OCI-LY3 (cell line): ENCODE data around the gene CACNA2D2.

Experiments used
- H2AFZ ChIP-seq: fragments of 200-600, 300-600 bp; shearing (Covaris generic); 2 replicates; pipeline ENCODE4 v1.6.0; 2014; ENCODE audit warnings: antibody characterized with exemption, low read depth, low read length
- H3K27ac ChIP-seq: fragments of 200-600, 300-600 bp; sonication (generic); 2 replicates; pipeline ENCODE4 v1.5.1; 2014; ENCODE audit warnings: mild to moderate bottlenecking, low read length, moderate library complexity, mixed read lengths
- H3K27me3 ChIP-seq: fragments of 200-600, 300-600 bp; sonication (generic); 2 replicates; pipeline ENCODE4 v1.6.1; 2014; ENCODE audit warnings: low read depth, low read length, mixed read lengths
- H3K36me3 ChIP-seq: fragments of 200-600, 300-600 bp; sonication (generic); replicated peaks from 2 replicates; pipeline ENCODE3; 2014; ENCODE audit warnings: low read depth, low read length, mixed read lengths
- H3K4me1 ChIP-seq: fragments of 300-600, 200-600 bp; sonication (generic); 2 replicates; pipeline ENCODE4 v1.6.1; 2014; ENCODE audit warnings: low read length, mixed read lengths
- H3K4me2 ChIP-seq: fragments of 200-600, 300-600 bp; sonication (generic); 2 replicates; pipeline ENCODE4 v1.6.1; 2014; ENCODE audit warnings: low read length, mixed read lengths
- H3K4me3 ChIP-seq: fragments of 300-600, 200-600 bp; sonication (generic); 2 replicates; pipeline ENCODE4 v1.5.1; 2014; ENCODE audit warnings: antibody characterized with exemption, mild to moderate bottlenecking, low read length, moderate library complexity
- H3K79me2 ChIP-seq: fragments of 300-600, 200-600 bp; shearing (Covaris generic); 2 replicates; pipeline ENCODE4 v1.6.1; 2014; ENCODE audit warnings: mild to moderate bottlenecking, low read length, mixed read lengths
- H3K9ac ChIP-seq: fragments of 300-600, 200-600 bp; shearing (Covaris generic); 2 replicates; pipeline ENCODE4 v1.6.0; 2014; ENCODE audit warnings: mild to moderate bottlenecking, low read length, moderate library complexity
- H3K9me3 ChIP-seq: fragments of 200-600, 300-600 bp; shearing (Covaris generic); 2 replicates; pipeline ENCODE4 v1.6.1; 2014; ENCODE audit warnings: low read length, mixed read lengths; ENCODE audit not compliant: insufficient read depth
- H4K20me1 ChIP-seq: fragments of 200-600, 300-600 bp; sonication (generic); 2 replicates; pipeline ENCODE4 v1.6.1; 2016; ENCODE audit warnings: low read length, mixed read lengths; ENCODE audit not compliant: insufficient read depth
- CTCF ChIP-seq: fragments of 200-600, 300-600 bp; sonication (generic); IDR thresholded peaks from 2 replicates; pipeline ENCODE4 v1.5.1; 2014; ENCODE audit warnings: antibody characterized with exemption, low read length, low read depth
- EZH2phosphoT487 ChIP-seq: fragments of 200-600 bp; shearing (Covaris generic); IDR thresholded peaks from 2 replicates; pipeline ENCODE4 v1.6.1; 2018; ENCODE audit warnings: antibody characterized with exemption, mixed run types, low read depth

Gene CACNA2D2

GRCh38 chr3:50322115-50322385 is 181.4 kb downstream of the CACNA2D2 start:
- H3K27ac ChIP-seq = 0 out of 2 replicates have a peak overlapping the region, but pooled peaks have one; percentile 74
- no peaks in the 10 kb centered on the region for H4K20me1 ChIP-seq
- peaks cover 22% of the 10 kb centered on the region for H3K36me3 ChIP-seq
- H3K4me2 ChIP-seq = peak overlapping the region; percentile 87
- H3K4me3 ChIP-seq = peak overlapping the region; percentile 84
- H3K79me2 ChIP-seq = peaks cover 27% of the 10 kb centered on the region
- H3K9me3 ChIP-seq = no peaks in the 10 kb centered on the region
- H3K27me3 ChIP-seq = no peaks in the 10 kb centered on the region
- H2AFZ ChIP-seq = no peak overlapping the region
- TF ChIP-seq CTCF (no peak), EZH2phosphoT487 (no peak)
- H3K9ac ChIP-seq = peak overlapping the region; percentile 86
- H3K4me1 ChIP-seq = peaks cover 32% of the 10 kb centered on the region

GRCh38 chr3:50321336-50322114 is 181.9 kb downstream of the CACNA2D2 start:
- Histone ChIP-seq H2AFZ (peak overlapping the region; percentile 93), H3K27ac (peak overlapping the region; percentile 74), H3K4me1 (peaks cover 31% of the 10 kb centered on the region), H3K9me3 (no peaks in the 10 kb centered on the region), H3K36me3 (peaks cover 24% of the 10 kb centered on the region), H3K27me3 (no peaks in the 10 kb centered on the region), H3K4me2 (peak overlapping the region; percentile 87), H4K20me1 (no peaks in the 10 kb centered on the region), H3K4me3 (peak overlapping the region; percentile 84), H3K9ac (peak overlapping the region; percentile 86), H3K79me2 (peaks cover 23% of the 10 kb centered on the region)
- peak; percentile 61 for TF ChIP-seq CTCF
- no peak for TF ChIP-seq EZH2phosphoT487

- Histone ChIP-seq H3K9ac (peak overlapping the region; percentile 86), H3K79me2 (peaks cover 19% of the 10 kb centered on the region), H3K9me3 (no peaks in the 10 kb centered on the region), H4K20me1 (no peaks in the 10 kb centered on the region), H3K36me3 (peaks cover 28% of the 10 kb centered on the region), H3K27me3 (no peaks in the 10 kb centered on the region), H3K4me3 (peak overlapping the region; percentile 84), H3K4me1 (peaks cover 31% of the 10 kb centered on the region), H3K4me2 (peak overlapping the region; percentile 87), H2AFZ (peak overlapping the region; percentile 93), H3K27ac (peak overlapping the region; percentile 74)
- TF ChIP-seq EZH2phosphoT487 (no peak), CTCF (no peak)
Measured at GRCh38 chr3:50320853-50321335, 182.5 kb downstream of the CACNA2D2 start.

GRCh38 chr3:50319894-50320625 is 183.4 kb downstream of the CACNA2D2 start:
- H3K27ac ChIP-seq = no peak overlapping the region
- H3K4me1 ChIP-seq = peaks cover 31% of the 10 kb centered on the region
- peak overlapping the region; percentile 84 for H3K4me3 ChIP-seq
- H3K27me3 ChIP-seq = no peaks in the 10 kb centered on the region
- peak overlapping the region; percentile 86 for H3K9ac ChIP-seq
- no peak overlapping the region for H2AFZ ChIP-seq
- no peaks in the 10 kb centered on the region for H4K20me1 ChIP-seq
- peak overlapping the region; percentile 87 for H3K4me2 ChIP-seq
- H3K36me3 ChIP-seq = peaks cover 26% of the 10 kb centered on the region
- peaks cover 19% of the 10 kb centered on the region for H3K79me2 ChIP-seq
- TF ChIP-seq CTCF (no peak), EZH2phosphoT487 (no peak)
- no peaks in the 10 kb centered on the region for H3K9me3 ChIP-seq
